Ovary (tissue), 3 donors: ENCODE measurements around the gene EML2.

Experiments used
- EP300 ChIP-seq: sonication (generic); formaldehyde crosslinking; IDR thresholded peaks from one replicate; pipeline ENCODE4 v1.6.1; 2017; ENCODE audit warnings: antibody characterized with exemption
- POLR2A ChIP-seq: fragments of 450-650 bp; IDR thresholded peaks from one replicate; pipeline ENCODE4 v1.6.1; 2017; ENCODE audit warnings: antibody characterized with exemption, mild to moderate bottlenecking, moderate library complexity
- TF ChIP-seq, protein P1 (sequence below), 3 donors: fragments of 450-650 bp in 2 of 3; fragments of 200-600 bp in 1 of 3; IDR thresholded peaks; one replicate each; pipeline versions ENCODE4 v1.5.1 to v1.8.0; 2016 to 2022; ENCODE audit warnings: antibody characterized with exemption in 3 of 3, mild to moderate bottlenecking in 1 of 3
- donor health status: DM: no; HTN: no; CAD: no.

DNA sequence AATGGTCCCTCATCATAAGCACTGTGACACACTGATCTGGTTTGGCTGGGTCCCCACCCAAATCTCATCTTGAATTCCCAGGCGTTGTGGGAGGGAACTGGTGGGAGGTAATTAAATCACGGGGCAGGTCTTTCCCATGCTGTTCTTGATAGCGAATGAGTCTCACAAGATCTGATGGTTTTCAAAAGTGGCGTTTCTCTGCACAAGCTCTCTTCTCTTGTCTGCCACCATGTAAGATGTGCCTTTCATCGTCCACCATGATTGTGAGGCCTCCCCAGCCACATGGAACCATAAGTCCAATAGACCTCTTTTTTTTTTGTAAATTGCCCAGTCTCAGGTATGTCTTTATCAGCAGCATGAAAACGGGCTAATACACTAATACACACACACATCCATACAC is 30.2 kb downstream of the EML2 start:
- TF ChIP-seq, protein P1, sequence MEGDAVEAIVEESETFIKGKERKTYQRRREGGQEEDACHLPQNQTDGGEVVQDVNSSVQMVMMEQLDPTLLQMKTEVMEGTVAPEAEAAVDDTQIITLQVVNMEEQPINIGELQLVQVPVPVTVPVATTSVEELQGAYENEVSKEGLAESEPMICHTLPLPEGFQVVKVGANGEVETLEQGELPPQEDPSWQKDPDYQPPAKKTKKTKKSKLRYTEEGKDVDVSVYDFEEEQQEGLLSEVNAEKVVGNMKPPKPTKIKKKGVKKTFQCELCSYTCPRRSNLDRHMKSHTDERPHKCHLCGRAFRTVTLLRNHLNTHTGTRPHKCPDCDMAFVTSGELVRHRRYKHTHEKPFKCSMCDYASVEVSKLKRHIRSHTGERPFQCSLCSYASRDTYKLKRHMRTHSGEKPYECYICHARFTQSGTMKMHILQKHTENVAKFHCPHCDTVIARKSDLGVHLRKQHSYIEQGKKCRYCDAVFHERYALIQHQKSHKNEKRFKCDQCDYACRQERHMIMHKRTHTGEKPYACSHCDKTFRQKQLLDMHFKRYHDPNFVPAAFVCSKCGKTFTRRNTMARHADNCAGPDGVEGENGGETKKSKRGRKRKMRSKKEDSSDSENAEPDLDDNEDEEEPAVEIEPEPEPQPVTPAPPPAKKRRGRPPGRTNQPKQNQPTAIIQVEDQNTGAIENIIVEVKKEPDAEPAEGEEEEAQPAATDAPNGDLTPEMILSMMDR (IDR thresholded peaks at IDR 0.05): no peak
- TF ChIP-seq EP300: no peak
- no peak for TF ChIP-seq POLR2A
